ENCODE measurements around the gene PCDHA4. TPM values are rescaled to one million over a fixed set of nuclear protein-coding genes. Genes with fewer than 3 reads are reported as not detected.

Gene PCDHA4
- total and polyA plus RNA-seq, 2 donors (not counting 1 experiment from before 2014, with no cell fraction given) = not detected

- no peaks in the 10 kb centered on the region for H3K36me3 ChIP-seq (replicated peaks in 1 of 2; ENCODE audit: control extremely low read depth in 1 of 2, control insufficient read depth in 1 of 2, extremely low read depth in 1 of 2, insufficient read depth in 2 of 2, low read length in 1 of 2)
- TF ChIP-seq CTCF (IDR thresholded peaks at IDR 0.05) = no peak
- no peak for TF ChIP-seq EZH2 (IDR thresholded peaks at IDR 0.05; ENCODE audit: borderline replicate concordance, insufficient read depth, low read depth, low read length, poor library complexity, severe bottlenecking)
- ChIA-PET CTCF (no interaction called here), POLR2A (no interaction called here)
- Mint-ChIP-seq H3K27ac (no peak overlapping the region), H3K9me3 (ENCODE audit: insufficient read depth) (no peaks in the 10 kb centered on the region), H3K4me1 (no peaks in the 10 kb centered on the region), H3K27me3 (peaks cover 6% of the 10 kb centered on the region), H3K4me3 (no peak overlapping the region)
- H2AFZ ChIP-seq (ENCODE audit: insufficient read depth, low read depth, low read length, poor library complexity, severe bottlenecking) = no peak overlapping the region
- intact Hi-C loops (cut with micrococcal nuclease) = no loop called here
- no peaks in the 10 kb centered on the region for H3K27me3 ChIP-seq (replicated peaks in 1 of 4; ENCODE audit: control extremely low read depth in 1 of 4, control insufficient read depth in 3 of 4, insufficient read depth in 4 of 4, low read length in 3 of 4)
- H3K27ac ChIP-seq (ENCODE audit: low read length in 2 of 2) = no peak overlapping the region
- H4K20me1 ChIP-seq (ENCODE audit: control insufficient read depth, insufficient read depth, low read length, poor library complexity, severe bottlenecking) = no peaks in the 10 kb centered on the region
- 55% methylated on average over 76 of the region's 76 CpGs for WGBS (ENCODE audit: insufficient coverage)
- H3K4me3 ChIP-seq (ENCODE audit: control extremely low read depth in 1 of 5, extremely low read depth in 1 of 5, insufficient read depth in 1 of 5, low read depth in 2 of 5, low read length in 4 of 5) = no peak overlapping the region
- H3K4me2 ChIP-seq (replicated peaks; ENCODE audit: low read depth, low read length, poor library complexity, severe bottlenecking) = no peak overlapping the region
- ATAC-seq (ENCODE audit: low read depth) (no peak), DNase-seq (no peak)
- H3K4me1 ChIP-seq (ENCODE audit: control insufficient read depth in 2 of 2, insufficient read depth in 2 of 2, low read length in 2 of 2) = no peaks in the 10 kb centered on the region
- H3K79me2 ChIP-seq (ENCODE audit: control insufficient read depth, insufficient read depth, low read length) = no peaks in the 10 kb centered on the region
- H3K9me3 ChIP-seq (ENCODE audit: control extremely low read depth in 1 of 3, control insufficient read depth in 2 of 3, insufficient read depth in 1 of 3, low read length in 2 of 3) = peaks cover 0 to 35% (median 0%) of the 10 kb centered on the region in 3 donors
- no peak overlapping the region for H3K9ac ChIP-seq (ENCODE audit: low read length)
These were observed 55.8 kb downstream of the PCDHA4 start for GRCh38 chr5:140862441-140863295.

Other genes with a start within 250 kb of the PCDHA4 start
- gene SRA1, start 249.6 kb upstream of the PCDHA4 start, total RNA-seq = 25.6 and 27.1 TPM in 2 replicates
- gene SRA1, start 249.6 kb upstream of the PCDHA4 start, polyA plus RNA-seq = 23.2 and 34.4 TPM in 2 replicates
- 73.9 and 79.7 TPM in 2 replicates for gene APBB3, start 242.5 kb upstream of the PCDHA4 start, total RNA-seq
- gene APBB3, start 242.5 kb upstream of the PCDHA4 start, polyA plus RNA-seq = 126 and 156 TPM in 2 replicates
- 44.0 and 48.6 TPM in 2 replicates for gene SLC35A4, start 242.2 kb upstream of the PCDHA4 start, total RNA-seq
- gene SLC35A4, start 242.2 kb upstream of the PCDHA4 start, polyA plus RNA-seq = 32.6 and 57.8 TPM in 2 replicates
- 0.97 and 1.8 TPM in 2 replicates for gene CD14, start 173.9 kb upstream of the PCDHA4 start, total RNA-seq
- gene CD14, start 173.9 kb upstream of the PCDHA4 start, polyA plus RNA-seq = 4.3 and 11.4 TPM in 2 replicates
- gene TMCO6, start 167.6 kb upstream of the PCDHA4 start, total RNA-seq = 33.3 and 36.2 TPM in 2 replicates
- gene TMCO6, start 167.6 kb upstream of the PCDHA4 start, polyA plus RNA-seq = 70.4 and 78.3 TPM in 2 replicates
- gene NDUFA2, start 159.4 kb upstream of the PCDHA4 start, total RNA-seq = 40.7 and 41.9 TPM in 2 replicates
- gene NDUFA2, start 159.4 kb upstream of the PCDHA4 start, polyA plus RNA-seq = 45.3 and 65.9 TPM in 2 replicates
- gene IK, start 159.2 kb upstream of the PCDHA4 start, total RNA-seq = 108 and 110 TPM in 2 replicates
- gene IK, start 159.2 kb upstream of the PCDHA4 start, polyA plus RNA-seq = 54.0 and 91.0 TPM in 2 replicates
- gene WDR55, start 142.2 kb upstream of the PCDHA4 start, total RNA-seq = 44.7 and 46.2 TPM in 2 replicates
- 43.4 and 55.9 TPM in 2 replicates for gene WDR55, start 142.2 kb upstream of the PCDHA4 start, polyA plus RNA-seq
- gene DND1, start 133.5 kb upstream of the PCDHA4 start, total RNA-seq = 2.5 and 3.0 TPM in 2 replicates
- gene DND1, start 133.5 kb upstream of the PCDHA4 start, polyA plus RNA-seq = 3.6 and 4.3 TPM in 2 replicates
- gene HARS1, start 115.7 kb upstream of the PCDHA4 start, total RNA-seq = 60.5 and 65.6 TPM in 2 replicates
- gene HARS1, start 115.7 kb upstream of the PCDHA4 start, polyA plus RNA-seq = 32.6 and 46.1 TPM in 2 replicates
- gene HARS2, start 115.6 kb upstream of the PCDHA4 start, total RNA-seq = 65.1 and 68.0 TPM in 2 replicates
- 27.3 and 38.0 TPM in 2 replicates for gene HARS2, start 115.6 kb upstream of the PCDHA4 start, polyA plus RNA-seq
- 55.7 and 55.8 TPM in 2 replicates for gene ZMAT2, start 106.6 kb upstream of the PCDHA4 start, total RNA-seq
- 11.2 and 18.3 TPM in 2 replicates for gene ZMAT2, start 106.6 kb upstream of the PCDHA4 start, polyA plus RNA-seq
- gene PCDHA1, start 20.9 kb upstream of the PCDHA4 start, total RNA-seq = not detected in 2 replicates
- gene PCDHA1, start 20.9 kb upstream of the PCDHA4 start, polyA plus RNA-seq = not detected in 2 replicates
- gene PCDHA2, start 12.2 kb upstream of the PCDHA4 start, total RNA-seq = not detected in 2 replicates
- gene PCDHA2, start 12.2 kb upstream of the PCDHA4 start, polyA plus RNA-seq = not detected in 2 replicates
- gene PCDHA3, start 6.0 kb upstream of the PCDHA4 start, total RNA-seq = not detected in 2 replicates
- gene PCDHA3, start 6.0 kb upstream of the PCDHA4 start, polyA plus RNA-seq = not detected in 2 replicates
- gene PCDHA5, start 14.5 kb downstream of the PCDHA4 start, total RNA-seq = not detected in 2 replicates
- gene PCDHA5, start 14.5 kb downstream of the PCDHA4 start, polyA plus RNA-seq = not detected in 2 replicates
- not detected in 2 replicates for gene PCDHA6, start 20.9 kb downstream of the PCDHA4 start, total RNA-seq
- gene PCDHA6, start 20.9 kb downstream of the PCDHA4 start, polyA plus RNA-seq = not detected in 2 replicates
- not detected in 2 replicates for gene PCDHA7, start 27.2 kb downstream of the PCDHA4 start, total RNA-seq
- 0.03 TPM in 1 of 2 replicates, not detected in the other for gene PCDHA7, start 27.2 kb downstream of the PCDHA4 start, polyA plus RNA-seq
- gene PCDHA8, start 34.1 kb downstream of the PCDHA4 start, total RNA-seq = not detected in 2 replicates
- not detected in 2 replicates for gene PCDHA8, start 34.1 kb downstream of the PCDHA4 start, polyA plus RNA-seq
- not detected in 2 replicates for gene PCDHA9, start 41.3 kb downstream of the PCDHA4 start, total RNA-seq
- not detected in 2 replicates for gene PCDHA9, start 41.3 kb downstream of the PCDHA4 start, polyA plus RNA-seq
- not detected in 2 replicates for gene PCDHA10, start 48.8 kb downstream of the PCDHA4 start, total RNA-seq
- not detected in 2 replicates for gene PCDHA10, start 48.8 kb downstream of the PCDHA4 start, polyA plus RNA-seq
- not detected in 2 replicates for gene PCDHA11, start 61.9 kb downstream of the PCDHA4 start, total RNA-seq
- not detected in 2 replicates for gene PCDHA11, start 61.9 kb downstream of the PCDHA4 start, polyA plus RNA-seq
- not detected in 2 replicates for gene PCDHA12, start 68.2 kb downstream of the PCDHA4 start, total RNA-seq
- not detected in 2 replicates for gene PCDHA12, start 68.2 kb downstream of the PCDHA4 start, polyA plus RNA-seq
- not detected in 2 replicates for gene PCDHA13, start 75.1 kb downstream of the PCDHA4 start, total RNA-seq
- gene PCDHA13, start 75.1 kb downstream of the PCDHA4 start, polyA plus RNA-seq = not detected in 2 replicates
- not detected in 2 replicates for gene PCDHAC1, start 119.2 kb downstream of the PCDHA4 start, total RNA-seq
- gene PCDHAC1, start 119.2 kb downstream of the PCDHA4 start, polyA plus RNA-seq = not detected in 2 replicates
- gene PCDHAC2, start 159.4 kb downstream of the PCDHA4 start, total RNA-seq = not detected in 2 replicates
- not detected in 2 replicates for gene PCDHAC2, start 159.4 kb downstream of the PCDHA4 start, polyA plus RNA-seq
- not detected in 2 replicates for gene PCDHB1, start 244.3 kb downstream of the PCDHA4 start, total RNA-seq
- gene PCDHB1, start 244.3 kb downstream of the PCDHA4 start, polyA plus RNA-seq = not detected in 2 replicates

All from B cell (primary cell).